MCF 10A (cell line): ENCODE data around the gene FXYD2. TPM values are rescaled to one million over a fixed set of nuclear protein-coding genes. Genes with fewer than 3 reads are reported as not detected.
A peak's percentile ranks its signal among the peaks of the same experiment; 100 is the strongest.

Source experiments
- BruUV-seq: library from RNA; stranded (reverse); fragments of 400-500 nt; replicated peaks from 2 replicates; lab custom pipeline; 2021; lab: Mats Ljungman, UMichigan
- CTCF ChIA-PET: fragments of 300-600 bp; sonication (Branson Sonifier 250); formaldehyde crosslinking; extraction: SDS; loops from one replicate; lab custom pipeline; 2021; ENCODE audit warnings: antibody characterized with exemption, inconsistent platforms; lab: Yijun Ruan, JAX
- POLR2A ChIA-PET: fragments of 300-600, 350-650 bp; sonication (Branson Sonifier 250); formaldehyde crosslinking; extraction: SDS; loops from one replicate; lab custom pipeline; 2020; ENCODE audit warnings: antibody characterized with exemption, inconsistent platforms; lab: Yijun Ruan, JAX
- DNase-seq: peaks from one replicate; pipeline ENCODE4 v3.0.0-alpha.2; 2018; ENCODE audit not compliant: unreplicated experiment
- H3K27ac Mint-ChIP-seq: one replicate; pipeline ENCODE4 v1.8.0; 2022; ENCODE audit warnings: mild to moderate bottlenecking, low read depth, mixed read lengths; ENCODE audit not compliant: unreplicated experiment
- H3K27me3 Mint-ChIP-seq: one replicate; pipeline ENCODE4 v1.8.0; 2022; ENCODE audit warnings: mixed read lengths; ENCODE audit not compliant: insufficient read depth, unreplicated experiment
- H3K36me3 Mint-ChIP-seq: one replicate; pipeline ENCODE4 v1.8.0; 2022; ENCODE audit warnings: mild to moderate bottlenecking, moderate library complexity, mixed read lengths; ENCODE audit not compliant: insufficient read depth, unreplicated experiment
- H3K4me1 Mint-ChIP-seq: one replicate; pipeline ENCODE4 v1.8.0; 2022; ENCODE audit warnings: mixed read lengths; ENCODE audit not compliant: insufficient read depth, unreplicated experiment
- H3K4me3 Mint-ChIP-seq: one replicate; pipeline ENCODE4 v1.8.0; 2022; ENCODE audit warnings: mild to moderate bottlenecking, moderate library complexity, mixed read lengths; ENCODE audit not compliant: unreplicated experiment
- H3K9me3 Mint-ChIP-seq: one replicate; pipeline ENCODE4 v1.8.0; 2022; ENCODE audit warnings: mixed read lengths; ENCODE audit not compliant: unreplicated experiment
- intact Hi-C: fragments of 100-400 bp; cut with micrococcal nuclease; formaldehyde crosslinking; loops from 2 replicates; pipeline ENCODE4 v1.14.1; 2022
- total RNA-seq: library from RNA; stranded (reverse); gene quantifications from 2 replicates; pipeline ENCODE4 v1.2.3, GENCODE V29; 2022
- TF ChIP-seq, protein P1 (sequence below): fragments of 200-600 bp; IDR thresholded peaks from one replicate; pipeline ENCODE4 v1.8.0; 2022; ENCODE audit warnings: antibody characterized with exemption, mild to moderate bottlenecking; ENCODE audit not compliant: unreplicated experiment

Gene FXYD2
- total RNA-seq, 1 experiment from 2014 or later: not detected

DNA sequence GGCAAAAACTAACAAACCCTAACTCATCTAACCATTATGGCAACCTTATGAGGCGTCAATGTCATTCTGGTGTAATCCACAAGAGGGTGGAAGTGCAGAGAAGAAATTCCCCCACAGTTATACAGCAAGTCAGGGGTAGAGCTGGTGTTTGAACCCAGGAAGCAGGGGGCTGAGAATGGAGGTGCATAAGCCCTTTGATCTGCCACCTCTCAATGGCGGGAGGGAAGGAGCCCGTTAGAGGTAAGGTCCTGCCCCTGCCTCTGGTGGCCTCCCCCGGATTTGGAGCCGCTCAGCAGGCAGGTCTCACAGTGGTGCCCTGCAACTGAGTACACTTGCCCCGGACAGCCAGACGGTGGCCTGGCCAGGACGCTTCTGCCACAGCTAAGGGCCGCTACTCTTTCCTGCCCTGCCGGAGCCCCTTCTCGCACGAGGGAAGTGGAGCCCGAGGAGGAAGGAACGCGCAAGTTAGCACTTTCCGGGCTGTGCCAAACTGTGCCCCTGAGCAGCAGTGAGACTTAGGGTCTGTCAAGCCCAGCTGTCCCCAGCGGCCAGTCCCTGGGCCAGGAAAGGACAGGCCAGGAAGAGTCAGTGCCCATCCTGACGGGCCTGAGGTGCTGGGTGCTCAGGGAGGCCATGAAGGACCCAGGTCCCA is 1.1 kb downstream of the FXYD2 start:
- Mint-ChIP-seq H3K9me3 (no peaks in the 10 kb centered on the region), H3K4me3 (no peak overlapping the region), H3K36me3 (no peaks in the 10 kb centered on the region), H3K4me1 (peaks cover 9% of the 10 kb centered on the region), H3K27ac (no peak overlapping the region), H3K27me3 (no peaks in the 10 kb centered on the region)
- ChIA-PET CTCF (interaction anchor here (0.6 to 4.3 kb wide), 12 partner anchors 8 to 398 kb away, joined by 3 to 31 read pairs (median 4); no protein-coding TSS in a partner anchor), POLR2A (no interaction called here)
- TF ChIP-seq, protein P1, sequence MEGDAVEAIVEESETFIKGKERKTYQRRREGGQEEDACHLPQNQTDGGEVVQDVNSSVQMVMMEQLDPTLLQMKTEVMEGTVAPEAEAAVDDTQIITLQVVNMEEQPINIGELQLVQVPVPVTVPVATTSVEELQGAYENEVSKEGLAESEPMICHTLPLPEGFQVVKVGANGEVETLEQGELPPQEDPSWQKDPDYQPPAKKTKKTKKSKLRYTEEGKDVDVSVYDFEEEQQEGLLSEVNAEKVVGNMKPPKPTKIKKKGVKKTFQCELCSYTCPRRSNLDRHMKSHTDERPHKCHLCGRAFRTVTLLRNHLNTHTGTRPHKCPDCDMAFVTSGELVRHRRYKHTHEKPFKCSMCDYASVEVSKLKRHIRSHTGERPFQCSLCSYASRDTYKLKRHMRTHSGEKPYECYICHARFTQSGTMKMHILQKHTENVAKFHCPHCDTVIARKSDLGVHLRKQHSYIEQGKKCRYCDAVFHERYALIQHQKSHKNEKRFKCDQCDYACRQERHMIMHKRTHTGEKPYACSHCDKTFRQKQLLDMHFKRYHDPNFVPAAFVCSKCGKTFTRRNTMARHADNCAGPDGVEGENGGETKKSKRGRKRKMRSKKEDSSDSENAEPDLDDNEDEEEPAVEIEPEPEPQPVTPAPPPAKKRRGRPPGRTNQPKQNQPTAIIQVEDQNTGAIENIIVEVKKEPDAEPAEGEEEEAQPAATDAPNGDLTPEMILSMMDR: no peak
- intact Hi-C loops: no loop called here
- no peak for DNase-seq
- BruUV-seq: no TSS peak

DNA sequence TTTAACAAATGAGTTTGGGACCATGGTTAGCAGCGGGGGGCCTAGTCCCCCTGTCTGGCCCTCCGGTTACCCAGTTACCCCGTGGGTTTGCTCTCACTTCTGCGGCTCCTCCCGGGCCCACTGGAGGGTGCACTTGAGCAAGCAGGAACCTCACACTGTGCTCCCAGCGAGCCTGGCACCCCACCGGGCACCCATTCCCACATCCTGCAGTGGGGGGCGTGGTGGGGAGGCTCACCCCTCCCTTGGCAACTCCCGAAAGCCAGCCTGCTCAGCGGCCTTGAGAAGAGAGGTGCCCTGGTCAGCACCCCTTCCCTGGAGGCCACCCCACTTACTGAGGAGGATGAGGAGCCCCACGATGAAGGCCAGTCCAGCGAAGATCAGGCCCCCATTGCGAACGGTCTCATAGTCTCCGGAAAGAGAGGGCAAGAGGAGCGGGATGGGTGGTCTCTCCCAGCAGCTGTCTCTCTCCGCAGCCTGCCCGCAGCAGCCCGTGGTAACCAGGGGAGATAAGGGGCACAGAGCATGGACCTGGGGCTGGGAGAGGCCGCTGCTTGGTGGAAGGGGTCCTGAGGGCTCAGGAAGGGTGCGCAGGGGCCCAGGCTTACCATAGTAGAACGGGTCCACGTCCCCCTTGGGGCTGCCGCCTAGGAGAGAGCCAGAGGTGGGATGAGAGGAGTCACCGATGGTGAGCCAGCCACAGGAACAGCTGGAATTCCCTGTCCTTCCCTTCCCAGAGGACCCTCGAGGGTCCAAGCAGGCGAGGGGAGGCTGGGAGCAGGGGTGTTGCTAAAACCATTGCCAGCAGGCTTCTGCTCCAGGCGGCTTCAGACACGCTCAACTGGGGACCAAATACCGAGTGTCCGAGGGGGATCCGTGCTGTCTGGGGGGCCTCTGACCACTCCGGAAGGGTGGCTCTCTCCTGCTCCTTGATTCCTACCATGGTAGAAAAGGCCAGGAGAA is 2.2 kb downstream of the FXYD2 start:
- peak; percentile 40 for DNase-seq
- H3K27me3 Mint-ChIP-seq: no peaks in the 10 kb centered on the region
- TF ChIP-seq, protein P1: peak; percentile 28
- peaks cover 18% of the 10 kb centered on the region for H3K4me1 Mint-ChIP-seq
- intact Hi-C loops: no loop called here
- no peaks in the 10 kb centered on the region for H3K9me3 Mint-ChIP-seq
- H3K4me3 Mint-ChIP-seq: no peak overlapping the region
- POLR2A ChIA-PET: no interaction called here
- H3K36me3 Mint-ChIP-seq: no peaks in the 10 kb centered on the region
- CTCF ChIA-PET: interaction anchor here (0.6 to 4.3 kb wide), 15 partner anchors 9 to 399 kb away, joined by 3 to 31 read pairs (median 4); no protein-coding TSS in a partner anchor
- BruUV-seq: no TSS peak
- no peak overlapping the region for H3K27ac Mint-ChIP-seq

DNA sequence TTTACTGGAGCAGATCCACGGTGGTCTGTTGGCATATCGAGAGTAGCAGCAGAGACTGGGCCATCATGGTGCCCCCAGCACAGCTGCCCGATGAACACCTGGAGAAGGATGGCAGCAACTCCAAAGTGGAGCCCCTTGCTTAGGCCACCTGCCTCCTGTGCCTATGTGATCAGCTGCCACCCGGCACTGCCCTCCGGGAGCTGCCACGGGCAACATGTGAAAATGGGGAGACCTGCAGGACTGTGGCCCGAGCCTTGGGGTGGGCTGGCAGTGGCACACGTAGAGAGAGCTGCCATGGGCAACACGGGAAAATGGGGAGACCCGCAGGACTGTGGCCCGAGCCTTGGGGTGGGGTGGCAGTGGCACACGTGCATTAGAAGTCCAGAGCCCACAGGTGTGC is 3.1 kb downstream of the FXYD2 start:
- Mint-ChIP-seq H3K36me3 (no peaks in the 10 kb centered on the region), H3K4me3 (no peak overlapping the region), H3K4me1 (peaks cover 18% of the 10 kb centered on the region), H3K9me3 (no peaks in the 10 kb centered on the region), H3K27me3 (no peaks in the 10 kb centered on the region), H3K27ac (no peak overlapping the region)
- POLR2A ChIA-PET: no interaction called here
- intact Hi-C loops: no loop called here
- TF ChIP-seq, protein P1: no peak
- BruUV-seq: no TSS peak
- no peak for DNase-seq
- CTCF ChIA-PET: interaction anchor here (0.6 to 4.3 kb wide), 13 partner anchors 12 to 636 kb away, joined by 3 to 31 read pairs (median 5); no protein-coding TSS in a partner anchor

DNA sequence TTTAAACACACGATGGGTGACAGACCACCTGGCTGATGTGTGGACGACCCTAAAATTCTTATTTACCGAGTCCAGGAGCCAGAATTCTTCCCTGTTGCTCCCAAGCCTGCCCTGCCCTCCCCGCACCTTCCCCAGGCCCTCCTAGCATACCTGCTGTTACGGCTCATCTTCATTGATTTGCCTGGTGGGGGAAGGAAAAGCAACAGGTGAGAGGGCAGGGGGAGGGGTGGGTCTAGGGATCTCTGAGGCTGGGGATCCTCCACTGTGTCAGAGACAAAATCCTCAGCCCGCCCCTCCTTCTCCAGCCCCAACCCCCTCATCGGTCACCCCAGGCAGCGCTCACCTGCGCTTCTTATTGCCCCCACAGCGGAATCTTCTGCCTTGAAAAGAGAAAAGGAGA is 4.0 kb downstream of the FXYD2 start:
- H3K27me3 Mint-ChIP-seq: no peaks in the 10 kb centered on the region
- H3K9me3 Mint-ChIP-seq: no peaks in the 10 kb centered on the region
- intact Hi-C loops: no loop called here
- H3K27ac Mint-ChIP-seq: no peak overlapping the region
- CTCF ChIA-PET: interaction anchor here (0.6 to 6.8 kb wide), 7 partner anchors 13 to 397 kb away, joined by 3 to 173 read pairs (median 8); no protein-coding TSS in a partner anchor
- TF ChIP-seq, protein P1: no peak
- H3K4me3 Mint-ChIP-seq: no peak overlapping the region
- BruUV-seq: no TSS peak
- POLR2A ChIA-PET: no interaction called here
- no peak for DNase-seq
- H3K4me1 Mint-ChIP-seq: peaks cover 18% of the 10 kb centered on the region
- no peaks in the 10 kb centered on the region for H3K36me3 Mint-ChIP-seq
